Measurements from ENCODE around the gene UGT1A1.

DNA sequence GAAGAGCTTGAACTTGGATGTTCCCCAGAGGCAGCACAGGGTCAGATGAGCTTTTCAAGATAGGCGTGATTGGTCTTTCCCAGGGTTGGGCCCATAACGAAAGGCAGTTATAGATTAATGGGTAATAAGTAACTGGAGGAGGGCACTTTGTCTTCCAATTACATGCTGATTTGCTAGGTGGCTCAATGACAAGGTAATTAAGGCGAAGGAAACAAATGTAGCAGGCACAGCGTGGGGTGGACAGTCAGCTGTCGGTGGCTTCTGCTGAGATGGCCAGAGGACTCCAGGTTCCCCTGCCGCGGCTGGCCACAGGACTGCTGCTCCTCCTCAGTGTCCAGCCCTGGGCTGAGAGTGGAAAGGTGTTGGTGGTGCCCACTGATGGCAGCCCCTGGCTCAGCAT, 41.5 kb upstream of the UGT1A1 start, which contains the start of gene UGT1A4:
- TF ChIP-seq, protein P1, sequence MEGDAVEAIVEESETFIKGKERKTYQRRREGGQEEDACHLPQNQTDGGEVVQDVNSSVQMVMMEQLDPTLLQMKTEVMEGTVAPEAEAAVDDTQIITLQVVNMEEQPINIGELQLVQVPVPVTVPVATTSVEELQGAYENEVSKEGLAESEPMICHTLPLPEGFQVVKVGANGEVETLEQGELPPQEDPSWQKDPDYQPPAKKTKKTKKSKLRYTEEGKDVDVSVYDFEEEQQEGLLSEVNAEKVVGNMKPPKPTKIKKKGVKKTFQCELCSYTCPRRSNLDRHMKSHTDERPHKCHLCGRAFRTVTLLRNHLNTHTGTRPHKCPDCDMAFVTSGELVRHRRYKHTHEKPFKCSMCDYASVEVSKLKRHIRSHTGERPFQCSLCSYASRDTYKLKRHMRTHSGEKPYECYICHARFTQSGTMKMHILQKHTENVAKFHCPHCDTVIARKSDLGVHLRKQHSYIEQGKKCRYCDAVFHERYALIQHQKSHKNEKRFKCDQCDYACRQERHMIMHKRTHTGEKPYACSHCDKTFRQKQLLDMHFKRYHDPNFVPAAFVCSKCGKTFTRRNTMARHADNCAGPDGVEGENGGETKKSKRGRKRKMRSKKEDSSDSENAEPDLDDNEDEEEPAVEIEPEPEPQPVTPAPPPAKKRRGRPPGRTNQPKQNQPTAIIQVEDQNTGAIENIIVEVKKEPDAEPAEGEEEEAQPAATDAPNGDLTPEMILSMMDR (IDR thresholded peaks at IDR 0.05): no peak
- TF ChIP-seq POLR2A (IDR thresholded peaks at IDR 0.05): no peak

All from Peyer's patch (tissue), 4 donors.